Vagina (tissue), 2 donors: ENCODE data around the gene ATP1A3.

ENCODE experiments used
- CTCF ChIP-seq, 3 experiments: fragments of 450-650 bp in 2 of 3; fragments of 200-600 bp in 1 of 3; sonication (generic) in 1 of 3; IDR thresholded peaks; one replicate each; pipeline ENCODE4 v1.5.1; 2017 to 2019; ENCODE audit warnings: antibody characterized with exemption in 3 of 3, mild to moderate bottlenecking in 2 of 3, moderate library complexity in 2 of 3
- POLR2A ChIP-seq, 2 donors: fragments of 450-650 bp; IDR thresholded peaks; one replicate each; pipeline ENCODE4 v1.6.1; 2017; ENCODE audit warnings: antibody characterized with exemption in 2 of 2, mild to moderate bottlenecking in 2 of 2, moderate library complexity in 2 of 2

- TF ChIP-seq CTCF (IDR thresholded peaks at IDR 0.05) (no peak), POLR2A (IDR thresholded peaks at IDR 0.05) (no peak)
Observed at GRCh38 chr19:41965106-41965505, 28.9 kb downstream of the ATP1A3 start.
